CD4-positive, alpha-beta T cell treated with Interleukin-1 beta for 1 hour (primary cell): Measurements from ENCODE around the gene MRPL22.
A peak's percentile ranks its signal among the peaks of the same experiment; 100 is the strongest.
"Not testable (repeated sequence)": the region's sequence is repeated elsewhere in the genome, so short reads cannot be mapped to it uniquely, and the experiment has no call there.

Experiments used
- DNase-seq, 2 donors: peaks; one replicate each; pipeline ENCODE4 v3.0.0-alpha.2; 2020 to 2022

The MRPL22 gene

GRCh38 chr5:154940772-154941620 lies at the start of gene MRPL22:
TSS of gene MRPL22 (plus strand) at chr5:154941073. CDS start at chr5:154941111, 38 bp downstream.
- DNase-seq = peak; percentile 95 to 96

GRCh38 chr5:154892369-154892771 lies 48.5 kb upstream of the MRPL22 start:
- no peak for DNase-seq

- DNase-seq = no peak
These were observed 47.5 kb upstream of the MRPL22 start for GRCh38 chr5:154893381-154893780.

GRCh38 chr5:154895606-154896561 lies 45.0 kb upstream of the MRPL22 start:
- DNase-seq = no peak

- DNase-seq = no peak
These were observed 44.2 kb upstream of the MRPL22 start for GRCh38 chr5:154896562-154897165.

GRCh38 chr5:154898210-154898609 lies 42.7 kb upstream of the MRPL22 start:
- no peak for DNase-seq

GRCh38 chr5:154899151-154899816 lies 41.6 kb upstream of the MRPL22 start:
- DNase-seq = no peak

- no peak for DNase-seq
These were observed 40.8 kb upstream of the MRPL22 start for GRCh38 chr5:154900066-154900465.

- DNase-seq = no peak
These were observed 39.6 kb upstream of the MRPL22 start for GRCh38 chr5:154901276-154901675.

GRCh38 chr5:154901913-154902312 lies 39.0 kb upstream of the MRPL22 start:
- DNase-seq = no peak

GRCh38 chr5:154905601-154906000 lies 35.3 kb upstream of the MRPL22 start:
- not testable (repeated sequence) for DNase-seq

GRCh38 chr5:154916874-154917273 lies 24.0 kb upstream of the MRPL22 start:
- DNase-seq = no peak

GRCh38 chr5:154917757-154918156 lies 23.1 kb upstream of the MRPL22 start:
- DNase-seq = no peak

- no peak for DNase-seq
These were observed 17.1 kb upstream of the MRPL22 start for GRCh38 chr5:154923441-154924430.

- no peak for DNase-seq
These were observed 7.3 kb upstream of the MRPL22 start for GRCh38 chr5:154933537-154933936.

- no peak for DNase-seq
These were observed 6.0 kb upstream of the MRPL22 start for GRCh38 chr5:154934881-154935280.

GRCh38 chr5:154937186-154937717 lies 3.6 kb upstream of the MRPL22 start:
- DNase-seq = no peak

GRCh38 chr5:154937718-154938466 lies 3.0 kb upstream of the MRPL22 start, which contains the start of gene GEMIN5:
TSS of gene GEMIN5 (minus strand) at chr5:154938211. CDS start at chr5:154938133, 78 bp downstream.
- DNase-seq = peak; percentile 85 to 86

- DNase-seq = not testable (repeated sequence)
These were observed 1.5 kb upstream of the MRPL22 start for GRCh38 chr5:154939387-154939786.

- peak in 1 of 2 donors; percentile 1 for DNase-seq
These were observed 500 bp upstream of the MRPL22 start for GRCh38 chr5:154940375-154940771.
